ENCODE results near the gene STS.

The STS gene

DNA sequence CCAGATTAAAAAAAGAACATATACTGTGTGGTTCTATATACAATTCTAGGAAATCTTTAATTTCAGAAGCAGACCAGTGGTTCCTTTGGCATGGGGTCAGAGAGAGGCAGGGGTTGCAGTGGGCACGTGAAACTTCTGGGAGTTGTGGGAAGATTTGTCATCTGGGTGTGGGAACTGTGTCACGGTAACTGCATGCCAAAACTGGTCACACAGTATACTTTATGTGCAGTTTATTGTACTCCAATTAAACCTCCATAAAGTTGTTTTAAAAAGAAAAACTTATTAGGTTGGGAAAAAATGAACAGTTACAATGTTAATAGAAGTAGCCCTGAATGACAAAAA is 26.7 kb upstream of the STS start:
- TF ChIP-seq, protein P1, sequence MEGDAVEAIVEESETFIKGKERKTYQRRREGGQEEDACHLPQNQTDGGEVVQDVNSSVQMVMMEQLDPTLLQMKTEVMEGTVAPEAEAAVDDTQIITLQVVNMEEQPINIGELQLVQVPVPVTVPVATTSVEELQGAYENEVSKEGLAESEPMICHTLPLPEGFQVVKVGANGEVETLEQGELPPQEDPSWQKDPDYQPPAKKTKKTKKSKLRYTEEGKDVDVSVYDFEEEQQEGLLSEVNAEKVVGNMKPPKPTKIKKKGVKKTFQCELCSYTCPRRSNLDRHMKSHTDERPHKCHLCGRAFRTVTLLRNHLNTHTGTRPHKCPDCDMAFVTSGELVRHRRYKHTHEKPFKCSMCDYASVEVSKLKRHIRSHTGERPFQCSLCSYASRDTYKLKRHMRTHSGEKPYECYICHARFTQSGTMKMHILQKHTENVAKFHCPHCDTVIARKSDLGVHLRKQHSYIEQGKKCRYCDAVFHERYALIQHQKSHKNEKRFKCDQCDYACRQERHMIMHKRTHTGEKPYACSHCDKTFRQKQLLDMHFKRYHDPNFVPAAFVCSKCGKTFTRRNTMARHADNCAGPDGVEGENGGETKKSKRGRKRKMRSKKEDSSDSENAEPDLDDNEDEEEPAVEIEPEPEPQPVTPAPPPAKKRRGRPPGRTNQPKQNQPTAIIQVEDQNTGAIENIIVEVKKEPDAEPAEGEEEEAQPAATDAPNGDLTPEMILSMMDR (IDR thresholded peaks at IDR 0.05), result no peak

- TF ChIP-seq, protein P1 (IDR thresholded peaks at IDR 0.05), result no peak
These were observed 20.5 kb upstream of the STS start for GRCh38 chrX:7127056-7127455.

GRCh38 chrX:7131621-7132020 is 15.9 kb upstream of the STS start:
- TF ChIP-seq, protein P1 (IDR thresholded peaks at IDR 0.05), result no peak

GRCh38 chrX:7132335-7133049 is 15.0 kb upstream of the STS start:
- TF ChIP-seq, protein P1 (IDR thresholded peaks at IDR 0.05), result peak; percentile 59

- TF ChIP-seq, protein P1 (IDR thresholded peaks at IDR 0.05), result no peak
These were observed 14.5 kb upstream of the STS start for GRCh38 chrX:7133050-7133440.

- TF ChIP-seq, protein P1 (IDR thresholded peaks at IDR 0.05), result no peak
These were observed 12.5 kb upstream of the STS start for GRCh38 chrX:7134981-7135380.

DNA sequence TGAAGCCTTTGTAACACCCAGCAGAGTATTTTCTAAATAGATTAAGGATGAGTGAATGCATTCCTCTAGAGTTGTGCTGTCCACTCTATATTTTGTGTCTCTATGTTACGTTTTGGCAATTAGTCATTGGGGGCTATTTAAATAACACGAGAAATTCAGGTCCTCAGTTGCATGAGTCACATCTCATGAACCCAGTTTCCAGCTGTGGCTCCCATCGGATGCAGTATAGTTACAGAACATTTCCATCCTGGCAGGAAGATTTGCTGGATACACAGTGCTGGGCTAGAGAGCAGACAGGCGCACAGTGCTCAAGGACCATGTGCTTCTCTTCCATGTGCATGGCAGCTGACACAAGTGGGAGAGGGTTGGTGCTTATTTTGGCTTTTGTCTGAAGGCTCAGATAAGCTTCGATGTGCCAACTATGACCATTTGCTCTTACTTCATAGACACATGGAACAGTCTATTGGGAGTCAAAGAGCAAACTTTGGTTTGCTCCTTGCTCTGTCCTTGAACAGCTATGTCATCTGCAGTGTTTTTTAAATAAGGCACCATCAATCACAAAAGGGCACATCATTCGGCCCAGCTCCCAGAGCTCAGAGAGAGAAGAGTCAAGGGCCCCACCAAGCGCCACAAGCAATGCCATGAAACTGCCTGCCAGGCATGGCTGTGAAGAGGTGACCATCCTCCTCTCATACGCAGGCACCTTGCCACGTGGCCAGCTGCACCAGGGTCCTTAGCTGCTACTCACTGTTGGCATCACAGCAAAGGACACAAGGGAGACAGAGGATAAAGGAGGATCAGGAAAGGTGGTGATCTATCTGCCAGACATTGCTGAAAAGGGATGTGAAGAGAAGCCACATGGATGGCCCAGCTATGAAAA is 8.1 kb upstream of the STS start:
- TF ChIP-seq, protein P1 (IDR thresholded peaks at IDR 0.05), result no peak

Measured in LNCAP (cell line).